ENCODE results near the gene PPP2R2D. TPM values are rescaled to one million over a fixed set of nuclear protein-coding genes. Genes with fewer than 3 reads are reported as not detected.
"Not testable (repeated sequence)": the region's sequence is repeated elsewhere in the genome, so short reads cannot be mapped to it uniquely, and the experiment has no call there.

The PPP2R2D gene
- total RNA-seq, 1 donor from 2014 or later, result 34.2 TPM

- no peak for TF ChIP-seq CTCF (IDR thresholded peaks at IDR 0.05; ENCODE audit: insufficient read depth, low read length, severe bottlenecking)
- DNase-seq (ENCODE audit: low read depth) (no peak), FAIRE-seq (no peak)
- no peak overlapping the region for H3K4me3 ChIP-seq (ENCODE audit: low read depth, low read length)
- no peaks in the 10 kb centered on the region for H3K27me3 ChIP-seq (ENCODE audit: control insufficient read depth, insufficient read depth, low read length)
- no peaks in the 10 kb centered on the region for H3K36me3 ChIP-seq (ENCODE audit: control insufficient read depth, insufficient read depth, low read length)
Observed at GRCh38 chr10:131882151-131882550, 18.7 kb upstream of the PPP2R2D start.

GRCh38 chr10:131882590-131883451, 18.0 kb upstream of the PPP2R2D start:
- DNase-seq (ENCODE audit: low read depth) (no peak), FAIRE-seq (no peak)
- Histone ChIP-seq H3K36me3 (ENCODE audit: control insufficient read depth, insufficient read depth, low read length) (no peaks in the 10 kb centered on the region), H3K4me3 (ENCODE audit: low read depth, low read length) (no peak overlapping the region), H3K27me3 (ENCODE audit: control insufficient read depth, insufficient read depth, low read length) (no peaks in the 10 kb centered on the region)
- TF ChIP-seq CTCF (IDR thresholded peaks at IDR 0.05; ENCODE audit: insufficient read depth, low read length, severe bottlenecking), result no peak

- FAIRE-seq; H3K27me3 ChIP-seq (ENCODE audit: control insufficient read depth, insufficient read depth, low read length); H3K36me3 ChIP-seq (ENCODE audit: control insufficient read depth, insufficient read depth, low read length); H3K4me3 ChIP-seq (ENCODE audit: low read depth, low read length); DNase-seq (ENCODE audit: low read depth): not testable (repeated sequence)
Observed at GRCh38 chr10:131883621-131884393, 17.0 kb upstream of the PPP2R2D start.

- TF ChIP-seq CTCF (IDR thresholded peaks at IDR 0.05; ENCODE audit: insufficient read depth, low read length, severe bottlenecking), result peak; percentile 99
- FAIRE-seq (no peak), DNase-seq (ENCODE audit: low read depth) (peak; percentile 44)
- Histone ChIP-seq H3K4me3 (ENCODE audit: low read depth, low read length) (no peak overlapping the region), H3K27me3 (ENCODE audit: control insufficient read depth, insufficient read depth, low read length) (no peaks in the 10 kb centered on the region), H3K36me3 (ENCODE audit: control insufficient read depth, insufficient read depth, low read length) (no peaks in the 10 kb centered on the region)
Observed at GRCh38 chr10:131885391-131886165, 15.2 kb upstream of the PPP2R2D start.

- no peak overlapping the region for H3K4me3 ChIP-seq (ENCODE audit: low read depth, low read length)
- no peak for DNase-seq (ENCODE audit: low read depth)
- H3K36me3 ChIP-seq (ENCODE audit: control insufficient read depth, insufficient read depth, low read length), result no peaks in the 10 kb centered on the region
- no peak for FAIRE-seq
- TF ChIP-seq CTCF (IDR thresholded peaks at IDR 0.05; ENCODE audit: insufficient read depth, low read length, severe bottlenecking), result no peak
- H3K27me3 ChIP-seq (ENCODE audit: control insufficient read depth, insufficient read depth, low read length), result no peaks in the 10 kb centered on the region
Observed at GRCh38 chr10:131886237-131886636, 14.6 kb upstream of the PPP2R2D start.

GRCh38 chr10:131888186-131888604, 12.6 kb upstream of the PPP2R2D start:
- no peaks in the 10 kb centered on the region for H3K36me3 ChIP-seq (ENCODE audit: control insufficient read depth, insufficient read depth, low read length)
- H3K4me3 ChIP-seq (ENCODE audit: low read depth, low read length), result no peak overlapping the region
- no peak for FAIRE-seq
- TF ChIP-seq CTCF (IDR thresholded peaks at IDR 0.05; ENCODE audit: insufficient read depth, low read length, severe bottlenecking), result no peak
- peak; percentile 99 for DNase-seq (ENCODE audit: low read depth)
- H3K27me3 ChIP-seq (ENCODE audit: control insufficient read depth, insufficient read depth, low read length), result peaks cover 6% of the 10 kb centered on the region

Data from bronchial epithelial cell (primary cell).